Parathyroid adenoma (tissue), 2 donors: ENCODE data around the gene DENND5A.
"Not testable (repeated sequence)": the region's sequence is repeated elsewhere in the genome, so short reads cannot be mapped to it uniquely, and the experiment has no call there.

Experiments
- H2AFZ ChIP-seq: fragments of 300-600 bp; sonication (generic); one replicate; pipeline ENCODE4 v1.7.0; 2017; ENCODE audit warnings: antibody characterized with exemption, mild to moderate bottlenecking
- H3K27ac ChIP-seq: fragments of 300-600 bp; sonication (generic); one replicate; pipeline ENCODE4 v1.7.0; 2017
- H3K27me3 ChIP-seq: fragments of 300-600 bp; sonication (generic); one replicate; pipeline ENCODE4 v1.7.0; 2017; ENCODE audit warnings: low read length; ENCODE audit not compliant: control insufficient read depth, insufficient read depth
- H3K36me3 ChIP-seq: fragments of 300-600 bp; sonication (generic); one replicate; pipeline ENCODE4 v1.7.0; 2017; ENCODE audit warnings: low read length; ENCODE audit not compliant: control insufficient read depth, insufficient read depth
- H3K4me1 ChIP-seq: fragments of 300-600 bp; sonication (generic); one replicate; pipeline ENCODE4 v1.7.0; 2017; ENCODE audit warnings: control low read depth
- H3K4me2 ChIP-seq: fragments of 300-600 bp; sonication (generic); one replicate; pipeline ENCODE4 v1.7.0; 2017; ENCODE audit warnings: low read length
- H3K4me3 ChIP-seq: fragments of 300-600 bp; sonication (generic); one replicate; pipeline ENCODE4 v1.7.0; 2017; ENCODE audit warnings: low read depth, low read length
- H3K79me2 ChIP-seq: fragments of 300-600 bp; sonication (generic); one replicate; pipeline ENCODE4 v1.7.0; 2017; ENCODE audit warnings: control low read depth
- H3K9ac ChIP-seq: fragments of 300-600 bp; sonication (generic); one replicate; pipeline ENCODE4 v1.7.0; 2017; ENCODE audit warnings: mild to moderate bottlenecking
- H3K9me3 ChIP-seq: fragments of 300-600 bp; sonication (generic); one replicate; pipeline ENCODE4 v1.7.0; 2017; ENCODE audit warnings: low read length; ENCODE audit not compliant: control insufficient read depth
- CTCF ChIP-seq: fragments of 300-600 bp; sonication (generic); IDR thresholded peaks from one replicate; pipeline ENCODE4 v1.7.0; 2017; ENCODE audit warnings: antibody characterized with exemption, mild to moderate bottlenecking
- donor health status: primary hyperparathyroidism.

The DENND5A gene

DNA sequence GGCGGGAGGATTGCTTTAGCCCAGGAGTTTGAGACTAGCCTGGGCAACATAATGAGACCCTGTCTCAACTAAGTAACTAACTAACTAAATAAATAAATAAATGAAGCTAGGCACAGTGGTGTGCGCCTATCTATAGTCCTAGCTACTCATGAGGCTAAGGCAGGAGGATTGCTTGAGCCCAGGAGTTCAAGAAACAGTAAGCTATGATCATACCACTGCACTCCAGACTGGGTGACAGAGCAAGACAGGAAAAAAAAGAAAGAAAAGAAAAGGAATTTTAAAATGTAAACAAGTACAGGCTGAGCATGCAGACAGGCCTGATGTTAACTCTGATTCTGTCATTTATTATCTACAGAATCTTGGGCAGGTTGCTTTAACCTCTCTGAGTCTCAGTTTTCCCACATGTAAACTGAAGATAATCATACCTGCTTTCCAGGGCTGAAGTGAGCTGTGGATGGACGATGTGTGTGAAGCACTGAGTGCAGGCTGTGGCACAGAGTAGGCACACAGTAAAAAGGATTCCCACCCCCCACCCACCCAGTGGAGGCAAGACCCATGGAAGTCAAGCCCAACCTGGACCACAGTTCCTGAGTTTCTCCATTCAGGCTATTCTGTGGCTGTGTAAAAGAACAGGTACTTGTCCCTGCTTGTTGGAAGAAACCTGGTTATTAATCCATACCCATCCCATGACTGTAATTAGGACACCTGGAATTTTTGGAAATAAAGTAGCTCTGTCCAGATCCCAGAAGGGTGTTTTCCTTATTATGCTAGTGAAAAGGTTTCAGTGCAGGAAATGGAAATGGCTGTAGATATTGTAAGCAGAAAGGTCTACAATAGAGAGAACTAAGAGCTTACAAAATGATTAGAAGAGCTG lies 155.1 kb downstream of the DENND5A start:
- no peak overlapping the region for H3K4me3 ChIP-seq
- no peaks in the 10 kb centered on the region for H3K27me3 ChIP-seq
- H3K36me3 ChIP-seq = no peaks in the 10 kb centered on the region
- H3K4me2 ChIP-seq = peak overlapping the region; percentile 35
- no peak overlapping the region for H3K27ac ChIP-seq
- H3K9me3 ChIP-seq = no peaks in the 10 kb centered on the region
- TF ChIP-seq CTCF = no peak
- H2AFZ ChIP-seq = no peak overlapping the region
- no peaks in the 10 kb centered on the region for H3K4me1 ChIP-seq
- no peak overlapping the region for H3K9ac ChIP-seq
- H3K79me2 ChIP-seq = no peaks in the 10 kb centered on the region

- Histone ChIP-seq H2AFZ (no peak overlapping the region), H3K9ac (no peak overlapping the region), H3K27ac (no peak overlapping the region), H3K36me3 (no peaks in the 10 kb centered on the region), H3K4me3 (no peak overlapping the region), H3K4me2 (no peak overlapping the region), H3K4me1 (no peaks in the 10 kb centered on the region), H3K9me3 (no peaks in the 10 kb centered on the region), H3K27me3 (no peaks in the 10 kb centered on the region), H3K79me2 (no peaks in the 10 kb centered on the region)
- no peak for TF ChIP-seq CTCF
These were observed 160.6 kb downstream of the DENND5A start for GRCh38 chr11:9104580-9104979.

DNA sequence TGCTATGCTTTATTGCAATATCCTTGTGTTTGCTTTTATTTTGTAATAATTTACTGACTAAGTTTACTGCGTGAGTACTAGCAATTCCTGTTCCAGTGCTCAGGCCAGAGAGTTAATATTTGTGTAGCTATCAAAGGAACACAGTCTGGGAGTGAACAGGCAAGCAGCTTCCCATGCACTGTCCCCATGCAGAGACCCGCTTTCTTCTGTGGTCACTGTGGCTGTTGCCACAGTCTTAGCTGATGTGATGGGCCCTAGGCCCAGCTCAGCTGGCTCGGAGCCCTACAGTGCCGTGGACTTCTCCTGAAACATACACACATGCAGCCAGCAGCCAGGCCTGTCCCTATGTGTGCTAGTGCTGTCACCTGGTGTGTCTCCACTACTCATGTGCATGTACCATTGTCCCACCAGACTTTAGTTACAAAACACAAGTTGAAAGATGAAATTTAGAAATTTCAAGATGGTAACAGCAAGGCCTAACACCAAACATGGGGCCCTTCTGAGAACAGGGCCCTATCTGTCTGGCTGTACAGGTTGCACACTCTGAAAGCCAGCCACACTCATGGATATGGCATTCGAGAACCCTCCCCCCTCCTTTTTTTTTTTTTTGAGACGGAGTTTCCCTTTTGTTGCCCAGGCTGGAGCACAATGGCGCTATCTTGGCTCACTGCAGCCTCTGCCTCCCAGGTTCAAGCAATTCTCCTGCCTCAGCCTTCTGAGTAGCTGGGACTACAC lies 161.4 kb downstream of the DENND5A start:
- no peak overlapping the region for H3K9ac ChIP-seq
- H3K4me3 ChIP-seq = no peak overlapping the region
- no peaks in the 10 kb centered on the region for H3K9me3 ChIP-seq
- no peaks in the 10 kb centered on the region for H3K4me1 ChIP-seq
- H3K36me3 ChIP-seq = no peaks in the 10 kb centered on the region
- H3K4me2 ChIP-seq = no peak overlapping the region
- H2AFZ ChIP-seq = no peak overlapping the region
- H3K27me3 ChIP-seq = no peaks in the 10 kb centered on the region
- no peak for TF ChIP-seq CTCF
- H3K27ac ChIP-seq = no peak overlapping the region
- H3K79me2 ChIP-seq = no peaks in the 10 kb centered on the region

DNA sequence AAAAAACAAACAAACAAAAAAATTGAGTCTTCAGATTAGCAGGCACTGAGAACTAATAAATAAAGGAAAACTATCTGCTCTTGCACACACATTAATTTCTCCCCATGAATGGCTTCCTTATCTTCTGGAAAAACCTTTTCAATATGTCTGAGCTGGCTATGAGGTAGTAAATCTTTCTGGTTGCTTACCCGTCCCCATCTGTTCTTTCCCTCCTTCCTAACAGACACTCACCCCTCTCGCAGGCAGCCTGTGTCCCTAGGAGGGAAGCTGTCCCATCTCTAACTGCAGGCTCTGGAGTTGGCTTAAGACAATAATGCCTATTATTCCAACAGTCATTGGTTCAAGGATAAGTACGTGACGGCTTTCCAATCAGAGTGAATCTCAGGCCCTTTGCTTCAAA lies 165.5 kb downstream of the DENND5A start:
- no peak for TF ChIP-seq CTCF
- H3K9me3 ChIP-seq = no peaks in the 10 kb centered on the region
- H3K4me1 ChIP-seq = no peaks in the 10 kb centered on the region
- no peak overlapping the region for H3K27ac ChIP-seq
- H3K4me3 ChIP-seq = no peak overlapping the region
- no peaks in the 10 kb centered on the region for H3K79me2 ChIP-seq
- H3K4me2 ChIP-seq = no peak overlapping the region
- no peak overlapping the region for H3K9ac ChIP-seq
- no peaks in the 10 kb centered on the region for H3K36me3 ChIP-seq
- no peak overlapping the region for H2AFZ ChIP-seq
- no peaks in the 10 kb centered on the region for H3K27me3 ChIP-seq

DNA sequence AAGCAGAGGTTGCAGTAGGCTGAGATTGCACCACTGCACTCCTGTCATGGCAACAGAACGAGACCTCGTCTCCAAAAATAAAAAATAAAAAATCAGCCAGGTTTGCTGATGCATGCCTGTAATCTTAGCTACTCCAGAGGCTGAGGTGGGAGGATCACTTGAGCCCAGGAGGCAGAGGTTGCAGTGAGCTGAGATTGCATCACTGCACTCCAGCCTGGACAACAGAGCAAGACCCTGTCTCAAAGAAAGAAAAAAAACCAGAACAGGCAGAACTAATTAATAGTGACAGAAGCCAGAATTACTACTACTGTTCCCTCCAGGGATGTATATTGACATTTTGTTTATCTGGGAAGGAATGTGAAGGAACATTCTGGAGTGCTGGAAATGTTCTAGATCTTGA lies 166.7 kb downstream of the DENND5A start:
- H3K9ac ChIP-seq, H3K4me2 ChIP-seq, H3K4me1 ChIP-seq, H3K27me3 ChIP-seq, H3K36me3 ChIP-seq, H3K79me2 ChIP-seq, H2AFZ ChIP-seq, H3K27ac ChIP-seq, H3K4me3 ChIP-seq, H3K9me3 ChIP-seq: not testable (repeated sequence)

DNA sequence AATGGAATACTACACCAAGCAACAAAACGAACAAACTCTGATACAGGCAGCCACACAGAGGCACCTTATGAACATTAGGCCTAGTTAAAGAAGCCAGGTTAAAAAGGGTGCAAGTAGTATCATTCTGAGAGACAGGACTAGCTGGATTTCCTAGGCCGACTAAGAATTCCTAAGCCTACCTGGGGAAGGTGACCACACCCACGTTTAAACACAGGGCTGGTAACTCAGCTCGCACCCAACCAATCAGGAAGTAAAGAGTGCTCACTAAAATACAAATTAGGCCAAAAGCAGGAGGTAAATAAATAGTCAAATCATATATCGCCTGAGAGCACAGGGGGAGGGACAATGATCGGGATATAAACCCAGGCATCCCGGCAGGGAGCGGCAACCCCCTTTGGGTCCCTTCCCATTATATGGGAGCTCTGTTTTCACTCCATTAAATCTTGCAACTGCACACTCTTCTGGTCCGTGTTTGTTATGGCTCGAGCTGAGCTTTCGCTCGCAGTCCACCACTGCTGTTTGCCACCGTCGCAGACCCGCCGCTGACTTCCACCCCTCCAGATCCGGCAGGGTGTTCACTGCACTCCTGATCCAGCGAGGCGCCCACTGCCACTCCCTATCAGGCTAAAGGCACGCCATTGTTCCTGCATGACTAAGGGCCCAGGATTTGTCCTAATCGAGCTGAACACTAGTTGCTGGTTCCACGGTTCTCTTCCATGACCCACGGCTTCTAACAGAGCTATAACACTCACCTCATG lies 167.8 kb downstream of the DENND5A start:
- H3K4me3 ChIP-seq, H3K27ac ChIP-seq, H3K27me3 ChIP-seq, H3K36me3 ChIP-seq, H3K9ac ChIP-seq, H2AFZ ChIP-seq, H3K4me1 ChIP-seq, H3K9me3 ChIP-seq, H3K4me2 ChIP-seq, H3K79me2 ChIP-seq: not testable (repeated sequence)
